GM12878 (cell line): Measurements from ENCODE around the gene LMTK3. TPM values are rescaled to one million over a fixed set of nuclear protein-coding genes. Genes with fewer than 3 reads are reported as not detected.

ENCODE experiments used
- ATAC-seq: fragments of 200-7000 bp; cut with Tn5 transposase; 3 replicates; pipeline ENCODE4 v1.9.1; 2020; ENCODE audit warnings: mild to moderate bottlenecking, moderate library complexity
- BruUV-seq: library from RNA; stranded (reverse); fragments of 400-500 nt; replicated peaks from 2 replicates; lab custom pipeline; 2021; lab: Mats Ljungman, UMichigan
- CTCF ChIA-PET: fragments of 300-600 bp; sonication (Branson Sonifier 250); formaldehyde crosslinking; extraction: SDS; loops from one replicate; lab custom pipeline; 2021; ENCODE audit warnings: inconsistent platforms; lab: Yijun Ruan, JAX
- POLR2A ChIA-PET: fragments of 350-600 bp; formaldehyde crosslinking; extraction: SDS; loops from one replicate; lab custom pipeline; 2021; ENCODE audit warnings: inconsistent platforms; lab: Charles Lee
- RAD21 ChIA-PET: fragments of 300-600 bp; sonication (Branson Sonifier 250); formaldehyde crosslinking; loops from one replicate; lab custom pipeline; 2023; ENCODE audit warnings: antibody characterized with exemption; ENCODE audit not compliant: unreplicated experiment; lab: Charles Lee
- SMC1A ChIA-PET: fragments of 300-600 bp; sonication (Branson Sonifier 250); formaldehyde crosslinking; loops from one replicate; lab custom pipeline; 2023; ENCODE audit not compliant: unreplicated experiment, uncharacterized antibody; lab: Charles Lee
- DNase-seq: peaks from one replicate; pipeline ENCODE4 v3.0.0-alpha.2; 2011; ENCODE audit warnings: low read depth, low spot score
- FAIRE-seq: peaks from 3 replicates; lab custom pipeline; 2011; peaks lifted over from hg19 to GRCh38; lab: Jason Lieb, UNC
- H2AFZ ChIP-seq: 2 replicates; pipeline ENCODE4 v1.6.0; 2011; ENCODE audit warnings: low read depth, low read length, control low read depth; ENCODE audit not compliant: control insufficient read depth
- H3K27ac ChIP-seq: 2 replicates; pipeline ENCODE4 v1.5.1; 2011; ENCODE audit warnings: control low read depth; ENCODE audit not compliant: control insufficient read depth, insufficient read depth
- H3K27me3 ChIP-seq, 2 experiments: replicated peaks in 1 of 2; 2 replicates each; pipeline versions ENCODE4 v1.6.0 to v1.6.1; 2011; ENCODE audit warnings: low read length in 1 of 2; ENCODE audit not compliant: control insufficient read depth in 2 of 2, insufficient read depth in 2 of 2
- H3K36me3 ChIP-seq, 2 experiments: 2 replicates each; pipeline ENCODE4 v1.5.1; 2011; ENCODE audit warnings: low read length in 1 of 2; ENCODE audit not compliant: control insufficient read depth in 2 of 2, insufficient read depth in 2 of 2
- H3K4me1 ChIP-seq: 2 replicates; pipeline ENCODE4 v1.6.1; 2011; ENCODE audit warnings: mild to moderate bottlenecking, low read length, moderate library complexity, mixed read lengths; ENCODE audit not compliant: control insufficient read depth, insufficient read depth
- H3K4me2 ChIP-seq: 2 replicates; pipeline ENCODE4 v1.6.0; 2011; ENCODE audit warnings: control low read depth; ENCODE audit not compliant: control insufficient read depth, insufficient read depth
- H3K4me3 ChIP-seq: fragments of 200-600 bp; sonication (generic); 2 replicates; pipeline ENCODE4 v1.5.1; 2016
- H3K79me2 ChIP-seq: 2 replicates; pipeline ENCODE4 v1.6.0; 2011; ENCODE audit warnings: low read length; ENCODE audit not compliant: control insufficient read depth, insufficient read depth
- H3K9ac ChIP-seq: 2 replicates; pipeline ENCODE4 v1.8.0; 2011; ENCODE audit warnings: low read length, control low read depth, mixed read lengths; ENCODE audit not compliant: control insufficient read depth, insufficient read depth
- H3K9me3 ChIP-seq: replicated peaks from 3 replicates; pipeline ENCODE4 v1.5.1; 2011; ENCODE audit warnings: mild to moderate bottlenecking, low read length; ENCODE audit not compliant: control insufficient read depth, insufficient read depth
- H4K20me1 ChIP-seq: 2 replicates; pipeline ENCODE4 v1.6.0; 2011; ENCODE audit not compliant: control insufficient read depth, insufficient read depth
- CTCF ChIP-seq, 3 experiments: IDR thresholded peaks in 2 of 3; conservative IDR thresholded peaks in 1 of 3; 2 replicates each; pipeline ENCODE4 v1.5.1; 2011; ENCODE audit warnings: low read depth in 3 of 3, low read length in 3 of 3, mild to moderate bottlenecking in 3 of 3, control low read depth in 2 of 3, moderate library complexity in 2 of 3, inconsistent platforms in 1 of 3, mixed read lengths in 1 of 3; ENCODE audit not compliant: control insufficient read depth in 2 of 3, insufficient read depth in 1 of 3; ENCODE audit errors: extremely low read depth in 1 of 3
- NR2C2 ChIP-seq: IDR thresholded peaks from 2 replicates; pipeline ENCODE4 v1.6.1; 2011; ENCODE audit warnings: borderline replicate concordance, low read depth; ENCODE audit not compliant: control insufficient read depth, insufficient read length
- WGBS: methylation state at CpG from one replicate; pipeline ENCODE4 v1.1.6; 2016; ENCODE audit warnings: low lambda C conversion rate; ENCODE audit not compliant: insufficient replicate concordance, insufficient coverage; ENCODE audit errors: missing lambda C conversion rate; 5-methylcytosine and 5-hydroxymethylcytosine counted together
- in situ Hi-C: fragments of 300-500 bp; cut with MboI; formaldehyde crosslinking; loops from 9 replicates; pipeline ENCODE4 v1.14.3; 2018; ENCODE audit warnings: mixed read lengths
- intact Hi-C: fragments of 100-400 bp; cut with micrococcal nuclease; formaldehyde crosslinking; loops from one replicate; pipeline ENCODE4 v1.14.2; 2022; ENCODE audit not compliant: unreplicated experiment
- polyA plus RNA-seq, 11 experiments: library from polyadenylated mRNA; depleted of rRNA in 4 of 11; unstranded in 6 of 11; stranded (reverse) in 5 of 11; fragments of >200 nt; fragmentation: Nextera tagmentation in 4 of 11; fragmentation: Illumina TruSeq in 1 of 11; extraction: Ambion mirVana in 4 of 11; extraction: Trizol in 1 of 11; gene quantifications; 1 replicate in 1 of 11; 2 replicates in 10 of 11; pipeline versions ENCODE4 v1.2.1 to v1.2.3, GENCODE V29; 2011 to 2016; ENCODE audit warnings: inconsistent platforms in 2 of 11, missing spikeins in 2 of 11, low read depth in 1 of 11
- total RNA-seq, 4 experiments: library from RNA; depleted of rRNA in 3 of 4; stranded (reverse); fragments of >200 nt in 3 of 4; fragmentation: Illumina TruSeq in 1 of 4; extraction: Trizol in 1 of 4; gene quantifications; 2 replicates each; pipeline versions ENCODE4 v1.2.1 to v1.2.3, GENCODE V29; 2013 to 2021

LMTK3 gene
- total and polyA plus RNA-seq, 10 of the 15 experiments (the other 5 are each of a cell fraction or from before 2014, with no cell fraction given): under 0.01 to 0.28 (median 0.04) TPM; not detected in 3

DNA sequence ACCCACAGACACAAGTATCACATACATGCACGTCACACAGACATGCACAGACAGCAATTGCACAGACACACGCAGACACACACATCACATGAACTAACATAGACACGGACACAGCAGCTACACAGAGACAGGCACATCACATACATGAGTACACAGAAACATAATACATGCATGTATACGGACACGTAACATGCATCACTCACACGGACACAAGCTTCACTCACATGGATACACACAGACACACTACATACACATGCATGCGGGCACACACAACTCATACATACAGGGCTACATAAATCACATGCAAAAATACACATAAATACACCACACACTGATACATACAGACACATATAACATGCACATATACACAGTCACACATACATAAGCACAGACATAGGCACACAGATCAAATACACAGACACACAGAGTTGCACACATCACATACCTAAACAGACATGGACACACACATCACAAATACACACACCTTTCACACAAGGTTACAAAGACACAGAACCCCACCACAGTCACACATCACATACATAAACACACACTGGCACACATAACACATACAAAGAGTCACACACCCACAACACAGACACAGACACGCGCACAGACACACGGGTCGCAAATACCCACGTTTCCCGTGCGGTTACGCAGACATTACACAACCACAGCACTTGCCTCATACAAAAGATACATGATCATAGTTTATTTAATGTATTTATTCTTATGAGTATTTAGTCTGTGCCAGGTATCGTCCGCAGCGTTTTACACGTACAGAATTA, 1.1 kb upstream of the LMTK3 start:
- Histone ChIP-seq H3K9ac (no peak overlapping the region; the same call in 1 of the 2 replicates), H4K20me1 (no peaks in the 10 kb centered on the region; the same call in 1 of the 2 replicates), H3K4me3 (peak overlapping the region; percentile 93), H3K27me3 (peaks cover 2 to 4% of the 10 kb centered on the region in 2 experiments; a peak in 3 of 4 replicates), H3K36me3 (no peaks in the 10 kb centered on the region), H3K4me2 (peak overlapping the region; percentile 99), H3K9me3 (no peaks in the 10 kb centered on the region), H2AFZ (peak overlapping the region; percentile 95), H3K27ac (no peak overlapping the region), H3K4me1 (peaks cover 18% of the 10 kb centered on the region), H3K79me2 (no peaks in the 10 kb centered on the region)
- FAIRE-seq: no peak
- WGBS: 19% methylated on average over 19 of the region's 19 CpGs
- DNase-seq: no peak
- RAD21 ChIA-PET: interaction anchor here (1.3 kb wide), 1 partner anchor 72 kb away, joined by 6 read pairs; no protein-coding TSS in a partner anchor
- POLR2A ChIA-PET: no interaction called here
- in situ Hi-C loops (no loop called here), intact Hi-C loops (no loop called here)
- no peak for TF ChIP-seq CTCF (IDR thresholded peaks at IDR 0.05 in 2 of 3, conservative IDR thresholded peaks at IDR 0.05 in 1 of 3; ENCODE audit: control insufficient read depth in 2 of 3, extremely low read depth in 1 of 3, insufficient read depth in 1 of 3, low read depth in 3 of 3, low read length in 3 of 3)
- peak; percentile 39 for TF ChIP-seq NR2C2
- SMC1A ChIA-PET: interaction anchor here (1.5 kb wide), 1 partner anchor 73 kb away, joined by 3 read pairs; no protein-coding TSS in a partner anchor
- no TSS peak for BruUV-seq
- CTCF ChIA-PET: interaction anchor here (0.6 to 2.6 kb wide), 3 partner anchors 71 to 121 kb away, joined by 3 to 13 read pairs (median 9); partner anchors contain the start of gene KDELR1
- no peak for ATAC-seq
